ENCODE data around the gene AFMID. TPM values are rescaled to one million over a fixed set of nuclear protein-coding genes. Genes with fewer than 3 reads are reported as not detected.

AFMID gene
- total RNA-seq, 1 experiment from 2014 or later, result 30.8 TPM

GRCh38 chr17:78154903-78155811, 32.0 kb upstream of the AFMID start:
- intact Hi-C loops (cut with micrococcal nuclease; ENCODE audit: unreplicated experiment), result no loop called here
- Mint-ChIP-seq H3K27me3 (ENCODE audit: unreplicated experiment) (no peaks in the 10 kb centered on the region), H3K4me3 (ENCODE audit: low read depth, unreplicated experiment) (no peak overlapping the region), H3K4me1 (ENCODE audit: low read depth, unreplicated experiment) (peaks cover 17% of the 10 kb centered on the region), H3K9me3 (ENCODE audit: low read depth, unreplicated experiment) (no peaks in the 10 kb centered on the region), H3K27ac (ENCODE audit: unreplicated experiment) (no peak overlapping the region), H3K36me3 (ENCODE audit: insufficient read depth, unreplicated experiment) (no peaks in the 10 kb centered on the region)
- CTCF ChIA-PET, result interaction anchor here (0.7 kb wide), 1 partner anchor 14 kb away, joined by 10 read pairs; no protein-coding TSS in a partner anchor
- no peak for DNase-seq
- TF ChIP-seq CTCF (IDR thresholded peaks at IDR 0.05; ENCODE audit: unreplicated experiment), result no peak
- BruUV-seq (replicated peaks), result no TSS peak

- CTCF ChIA-PET, result no interaction called here
- Mint-ChIP-seq H3K36me3 (ENCODE audit: insufficient read depth, unreplicated experiment) (peaks cover 15% of the 10 kb centered on the region), H3K4me3 (ENCODE audit: low read depth, unreplicated experiment) (no peak overlapping the region), H3K27me3 (ENCODE audit: unreplicated experiment) (no peaks in the 10 kb centered on the region), H3K4me1 (ENCODE audit: low read depth, unreplicated experiment) (no peaks in the 10 kb centered on the region), H3K27ac (ENCODE audit: unreplicated experiment) (no peak overlapping the region), H3K9me3 (ENCODE audit: low read depth, unreplicated experiment) (no peaks in the 10 kb centered on the region)
- DNase-seq, result no peak
- intact Hi-C loops (cut with micrococcal nuclease; ENCODE audit: unreplicated experiment), result no loop called here
- TF ChIP-seq CTCF (IDR thresholded peaks at IDR 0.05; ENCODE audit: unreplicated experiment), result no peak
- BruUV-seq (replicated peaks), result no TSS peak
Observed at GRCh38 chr17:78159575-78160158, 27.5 kb upstream of the AFMID start.

- Mint-ChIP-seq H3K4me3 (ENCODE audit: low read depth, unreplicated experiment) (no peak overlapping the region), H3K27ac (ENCODE audit: unreplicated experiment) (no peak overlapping the region), H3K27me3 (ENCODE audit: unreplicated experiment) (no peaks in the 10 kb centered on the region), H3K36me3 (ENCODE audit: insufficient read depth, unreplicated experiment) (peaks cover 25% of the 10 kb centered on the region), H3K9me3 (ENCODE audit: low read depth, unreplicated experiment) (no peaks in the 10 kb centered on the region), H3K4me1 (ENCODE audit: low read depth, unreplicated experiment) (no peaks in the 10 kb centered on the region)
- no peak for DNase-seq
- CTCF ChIA-PET, result interaction anchor here (0.5 kb wide), 1 partner anchor 18 kb away, joined by 3 read pairs; no protein-coding TSS in a partner anchor
- intact Hi-C loops (cut with micrococcal nuclease; ENCODE audit: unreplicated experiment), result no loop called here
- no TSS peak for BruUV-seq (replicated peaks)
- TF ChIP-seq CTCF (IDR thresholded peaks at IDR 0.05; ENCODE audit: unreplicated experiment), result no peak
Observed at GRCh38 chr17:78163881-78164747, 23.0 kb upstream of the AFMID start.

All from Calu3 (cell line).